ENCODE data around the gene CDC14A.
A peak's percentile ranks its signal among the peaks of the same experiment; 100 is the strongest.
"Not testable (repeated sequence)": the region's sequence is repeated elsewhere in the genome, so short reads cannot be mapped to it uniquely, and the experiment has no call there.

The CDC14A gene

DNA sequence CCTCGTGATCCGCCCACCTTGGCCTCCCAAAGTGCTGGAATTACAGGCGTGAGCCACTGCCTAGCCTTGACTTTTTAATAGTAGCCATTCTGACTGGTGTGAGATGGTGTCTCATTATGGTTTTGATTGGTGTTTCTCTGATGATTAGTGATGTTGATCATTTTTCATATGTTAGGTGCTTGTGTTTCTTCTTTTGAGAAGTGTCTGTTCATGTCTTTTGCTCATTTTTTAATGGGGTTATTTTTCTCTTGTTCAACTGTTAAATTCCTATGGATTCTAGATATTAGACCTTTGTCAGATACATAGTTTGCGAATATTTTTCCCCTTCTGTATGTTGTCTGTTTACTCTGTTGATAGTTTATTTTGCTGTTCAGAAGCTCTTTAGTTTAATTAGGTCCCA lies 17.0 kb downstream of the CDC14A start:
- not testable (repeated sequence) for H3K27me3 Mint-ChIP-seq, H3K27ac Mint-ChIP-seq, ATAC-seq, H3K4me3 Mint-ChIP-seq, H3K9me3 Mint-ChIP-seq
- Mint-ChIP-seq H3K36me3 (peaks cover 18% of the 10 kb centered on the region), H3K4me1 (peaks cover 42% of the 10 kb centered on the region)

DNA sequence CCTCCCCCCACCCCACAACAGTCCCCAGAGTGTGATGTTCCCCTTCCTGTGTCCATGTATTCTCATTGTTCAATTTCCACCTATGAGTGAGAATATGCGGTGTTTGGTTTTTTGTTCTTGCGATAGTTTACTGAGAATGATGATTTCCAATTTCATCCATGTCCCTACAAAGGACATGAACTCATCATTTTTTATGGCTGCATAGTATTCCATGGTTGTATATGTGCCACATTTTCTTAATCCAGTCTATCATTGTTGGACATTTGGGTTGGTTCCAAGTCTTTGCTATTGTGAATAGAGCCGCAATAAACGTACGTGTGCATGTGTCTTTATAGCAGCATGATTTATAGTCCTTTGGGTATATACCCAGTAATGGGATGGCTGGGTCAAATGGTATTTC lies 21.6 kb downstream of the CDC14A start:
- not testable (repeated sequence) for H3K4me3 Mint-ChIP-seq, ATAC-seq, H3K27ac Mint-ChIP-seq, H3K27me3 Mint-ChIP-seq, H3K9me3 Mint-ChIP-seq
- Mint-ChIP-seq H3K4me1 (peaks cover 40% of the 10 kb centered on the region), H3K36me3 (peaks cover 38% of the 10 kb centered on the region)

DNA sequence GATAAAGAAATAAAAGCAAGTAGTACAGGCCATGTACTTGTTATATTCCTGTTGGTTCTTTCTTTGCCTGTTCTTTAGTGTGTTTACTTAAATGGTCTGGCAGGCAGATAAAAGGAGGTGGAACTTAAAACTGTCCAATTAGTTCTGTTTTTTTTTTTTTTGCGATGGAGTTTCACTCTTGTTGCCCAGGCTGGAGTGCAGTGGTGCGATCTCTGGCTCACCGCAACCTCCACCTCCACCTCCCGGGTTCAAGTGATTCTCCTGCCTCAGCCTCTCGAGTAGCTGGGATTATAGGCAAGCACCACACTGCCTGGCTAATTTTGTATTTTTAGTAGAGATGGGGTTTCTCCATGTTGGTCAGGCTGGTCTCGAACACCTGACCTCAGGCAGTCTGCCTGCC lies 24.6 kb downstream of the CDC14A start:
- Mint-ChIP-seq H3K4me1 (peaks cover 36% of the 10 kb centered on the region), H3K27ac (peak overlapping the region; percentile 15), H3K36me3 (peaks cover 39% of the 10 kb centered on the region)
- ATAC-seq, H3K4me3 Mint-ChIP-seq, H3K27me3 Mint-ChIP-seq, H3K9me3 Mint-ChIP-seq: not testable (repeated sequence)

DNA sequence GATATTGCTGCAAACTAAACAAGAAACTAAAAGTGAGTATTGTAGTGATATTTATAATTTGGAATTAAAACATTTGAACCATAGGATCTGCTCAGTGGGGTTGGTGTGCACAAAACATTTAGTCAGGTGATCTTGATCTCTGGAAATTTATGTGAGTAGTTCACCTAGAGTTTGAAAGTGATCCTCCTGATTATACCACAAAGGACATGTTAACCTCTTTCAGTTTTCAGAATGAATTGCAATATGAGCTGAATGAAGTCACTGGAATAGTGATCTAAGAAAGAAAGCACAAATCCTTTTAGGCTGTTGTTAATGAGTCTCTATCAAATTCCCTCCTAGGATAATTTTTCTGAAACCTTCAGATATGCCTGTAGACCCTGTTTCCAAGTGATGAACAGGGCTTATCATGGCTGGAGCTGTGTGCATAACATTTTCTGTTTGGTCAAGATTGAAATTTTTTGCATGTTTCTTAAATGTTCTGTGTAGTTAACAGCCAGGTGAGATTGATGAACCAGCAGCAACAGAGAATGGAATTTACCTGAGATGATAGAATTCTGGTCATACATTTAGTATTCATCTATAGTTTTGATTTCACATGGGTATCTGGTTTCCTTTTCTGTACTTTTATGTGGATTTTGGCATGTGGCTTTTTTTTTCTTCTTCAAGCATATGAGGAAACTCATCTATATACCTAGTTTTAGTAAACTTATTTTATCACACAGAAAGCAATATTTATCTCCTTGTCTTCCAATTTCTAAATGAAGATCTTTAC lies 25.5 kb downstream of the CDC14A start:
- Mint-ChIP-seq H3K27ac (no peak overlapping the region), H3K36me3 (peaks cover 36% of the 10 kb centered on the region), H3K4me1 (peaks cover 34% of the 10 kb centered on the region)

DNA sequence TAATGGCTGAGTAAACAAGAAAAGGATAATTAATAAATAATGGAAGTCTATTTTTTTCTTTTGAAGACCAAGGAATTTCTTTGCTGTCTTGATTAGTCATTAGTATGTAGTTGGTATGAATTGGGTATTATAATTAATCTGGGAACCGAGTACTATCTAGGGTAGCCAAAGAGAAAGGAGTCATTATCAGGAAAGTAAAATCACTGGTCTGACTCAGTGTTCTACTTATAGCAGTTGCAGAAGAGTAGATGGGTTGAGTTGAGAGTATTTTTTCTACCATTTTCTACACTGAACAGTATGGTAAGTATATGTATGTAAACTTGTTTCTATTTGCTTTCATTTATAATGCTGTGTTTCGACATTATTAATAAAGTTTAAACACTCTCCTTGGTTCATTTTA lies 26.6 kb downstream of the CDC14A start:
- Mint-ChIP-seq H3K27ac (no peak overlapping the region), H3K27me3 (no peaks in the 10 kb centered on the region), H3K9me3 (peaks cover 3% of the 10 kb centered on the region), H3K36me3 (peaks cover 32% of the 10 kb centered on the region), H3K4me3 (no peak overlapping the region), H3K4me1 (peaks cover 31% of the 10 kb centered on the region)
- ATAC-seq, result no peak

More for the DNA sequence above, 25.5 kb downstream of the CDC14A start:
- Mint-ChIP-seq H3K9me3 (peaks cover 3% of the 10 kb centered on the region), H3K27me3 (no peaks in the 10 kb centered on the region), H3K4me3 (no peak overlapping the region)
- ATAC-seq, result peak; percentile 77

DNA sequence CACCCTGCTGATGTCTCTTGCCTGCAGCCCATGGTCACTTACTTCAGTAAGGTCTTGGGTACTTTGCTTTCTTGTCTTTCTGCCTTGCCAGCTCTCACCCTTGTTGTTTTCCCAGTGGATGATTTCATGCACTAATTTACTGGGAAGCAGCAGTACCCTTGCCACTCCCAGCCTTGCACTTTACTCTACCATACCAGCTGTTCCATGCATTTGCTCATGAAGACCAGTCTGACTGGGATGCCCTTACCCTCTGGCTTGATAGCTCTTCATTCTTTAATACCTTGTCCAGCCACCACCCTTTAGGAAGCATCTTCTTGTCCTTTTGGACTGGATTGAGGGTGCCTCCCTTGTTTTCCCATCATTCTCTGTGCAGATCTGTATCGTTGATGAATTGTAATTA lies 28.3 kb downstream of the CDC14A start:
- H3K27ac Mint-ChIP-seq, result no peak overlapping the region
- no peaks in the 10 kb centered on the region for H3K9me3 Mint-ChIP-seq
- no peak overlapping the region for H3K4me3 Mint-ChIP-seq
- ATAC-seq, result no peak
- peaks cover 22% of the 10 kb centered on the region for H3K36me3 Mint-ChIP-seq
- H3K27me3 Mint-ChIP-seq, result no peaks in the 10 kb centered on the region
- H3K4me1 Mint-ChIP-seq, result peaks cover 33% of the 10 kb centered on the region

DNA sequence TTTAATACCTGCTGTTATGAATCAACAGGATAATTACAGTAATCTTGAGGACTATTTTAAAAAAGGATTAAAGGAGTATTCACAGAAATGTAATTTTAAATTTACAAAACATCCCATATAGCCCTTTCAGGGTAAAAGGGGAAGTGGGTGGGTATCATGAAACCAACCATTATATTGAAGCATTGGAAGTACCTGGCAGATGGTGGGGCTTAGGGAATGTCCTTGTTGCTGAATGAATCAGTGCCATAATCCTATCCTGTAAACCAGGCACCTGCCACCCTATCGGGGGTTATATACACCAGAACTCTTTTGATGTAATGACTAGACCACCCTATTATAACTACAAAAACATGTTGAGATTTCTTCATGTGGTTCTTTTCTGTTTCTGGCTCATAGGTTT lies 30.4 kb downstream of the CDC14A start:
- Mint-ChIP-seq H3K4me3 (no peak overlapping the region), H3K9me3 (no peaks in the 10 kb centered on the region), H3K36me3 (peaks cover 17% of the 10 kb centered on the region), H3K27ac (no peak overlapping the region), H3K4me1 (peaks cover 42% of the 10 kb centered on the region), H3K27me3 (no peaks in the 10 kb centered on the region)
- ATAC-seq, result no peak

DNA sequence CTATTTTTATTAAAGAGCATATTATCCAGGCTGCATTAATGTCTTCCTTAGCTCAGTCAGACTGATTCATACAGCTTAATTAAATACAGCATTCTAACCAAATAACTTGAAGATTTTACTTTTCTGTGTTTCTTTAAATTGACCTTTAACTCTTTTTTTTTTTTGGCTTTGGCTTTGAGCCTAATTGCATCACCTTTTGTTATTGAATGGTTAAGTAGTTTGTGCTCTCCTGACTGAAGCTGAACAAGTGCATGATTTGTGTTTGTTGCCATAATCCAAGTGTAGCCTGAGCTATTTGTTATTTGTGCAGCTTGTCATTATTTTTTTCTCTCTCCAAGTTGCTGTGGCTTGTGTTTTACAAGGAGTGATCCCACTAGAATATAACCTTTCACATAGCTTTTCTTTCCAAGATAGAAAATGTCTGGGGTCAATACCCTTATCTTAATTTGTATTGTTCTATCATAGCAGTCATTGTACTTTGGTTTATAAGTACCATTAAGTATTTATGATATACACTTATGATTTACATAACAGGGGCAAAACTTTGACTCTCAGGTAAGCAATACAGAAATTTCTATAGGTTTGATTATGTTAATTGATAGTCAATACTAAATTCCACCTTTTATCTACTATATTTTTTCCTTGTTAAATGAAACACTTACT lies 31.6 kb downstream of the CDC14A start:
- no peak for ATAC-seq
- H3K36me3 Mint-ChIP-seq, result peaks cover 11% of the 10 kb centered on the region
- no peak overlapping the region for H3K4me3 Mint-ChIP-seq
- no peak overlapping the region for H3K27ac Mint-ChIP-seq
- H3K27me3 Mint-ChIP-seq, result no peaks in the 10 kb centered on the region
- no peaks in the 10 kb centered on the region for H3K9me3 Mint-ChIP-seq
- H3K4me1 Mint-ChIP-seq, result peaks cover 41% of the 10 kb centered on the region

DNA sequence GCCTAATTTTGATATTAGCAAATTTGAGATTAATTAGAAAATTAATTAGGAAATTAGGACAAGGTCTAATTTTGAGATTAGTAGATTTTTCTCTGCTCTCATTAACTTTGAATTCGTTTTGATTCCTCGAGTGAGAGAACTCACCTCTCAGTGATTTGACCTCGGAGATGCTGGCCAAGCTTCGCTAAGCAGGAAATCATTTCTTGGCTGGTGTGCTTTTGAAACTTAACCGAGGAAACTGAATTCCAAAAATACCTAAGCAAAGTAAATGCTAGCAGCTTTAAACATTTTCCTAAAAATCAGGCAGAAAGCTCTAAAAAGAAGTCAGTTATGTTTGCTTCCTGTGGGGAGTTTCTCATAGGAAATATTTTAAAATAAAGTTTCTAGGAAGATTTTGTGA lies 34.9 kb downstream of the CDC14A start:
- peaks cover 4% of the 10 kb centered on the region for H3K36me3 Mint-ChIP-seq
- no peak for ATAC-seq
- no peak overlapping the region for H3K4me3 Mint-ChIP-seq
- no peaks in the 10 kb centered on the region for H3K9me3 Mint-ChIP-seq
- peaks cover 33% of the 10 kb centered on the region for H3K4me1 Mint-ChIP-seq
- peak overlapping the region; percentile 37 for H3K27ac Mint-ChIP-seq
- no peaks in the 10 kb centered on the region for H3K27me3 Mint-ChIP-seq

DNA sequence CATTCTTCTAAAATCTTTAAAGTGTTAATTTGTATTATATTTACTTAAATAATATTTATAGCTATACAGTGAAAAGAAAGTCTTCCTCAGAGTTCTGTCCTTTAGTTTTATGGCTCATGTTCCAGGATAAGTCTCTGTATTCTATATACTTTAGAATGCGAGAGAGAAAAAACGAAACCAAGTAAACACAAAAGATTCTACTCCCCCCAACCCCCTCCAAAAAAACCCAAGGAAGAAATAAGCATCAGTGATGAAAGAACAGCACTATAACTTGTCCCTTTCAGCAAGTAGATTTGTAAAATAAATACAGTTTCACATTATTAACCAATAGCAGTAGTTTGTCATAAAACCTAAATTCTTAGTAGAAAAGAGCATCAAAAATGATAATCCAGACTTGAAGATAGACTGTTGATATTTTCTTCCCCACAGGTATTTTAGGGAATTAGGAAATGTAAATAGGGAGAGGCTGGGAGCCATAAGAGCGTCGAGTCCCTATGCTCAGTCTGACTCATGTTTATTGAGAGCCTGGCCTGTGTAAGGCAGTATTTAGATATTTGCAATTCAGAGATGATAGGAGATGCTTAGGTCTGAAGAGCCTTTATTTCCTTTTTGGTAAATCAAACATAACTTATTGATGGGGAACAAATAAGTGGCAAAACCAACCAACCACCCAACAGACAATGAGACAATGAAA lies 35.5 kb downstream of the CDC14A start:
- no peak overlapping the region for H3K4me3 Mint-ChIP-seq
- H3K27ac Mint-ChIP-seq, result peak overlapping the region; percentile 37
- no peak for ATAC-seq
- H3K4me1 Mint-ChIP-seq, result peaks cover 29% of the 10 kb centered on the region
- H3K27me3 Mint-ChIP-seq, result no peaks in the 10 kb centered on the region
- peaks cover 2% of the 10 kb centered on the region for H3K36me3 Mint-ChIP-seq
- H3K9me3 Mint-ChIP-seq, result no peaks in the 10 kb centered on the region

DNA sequence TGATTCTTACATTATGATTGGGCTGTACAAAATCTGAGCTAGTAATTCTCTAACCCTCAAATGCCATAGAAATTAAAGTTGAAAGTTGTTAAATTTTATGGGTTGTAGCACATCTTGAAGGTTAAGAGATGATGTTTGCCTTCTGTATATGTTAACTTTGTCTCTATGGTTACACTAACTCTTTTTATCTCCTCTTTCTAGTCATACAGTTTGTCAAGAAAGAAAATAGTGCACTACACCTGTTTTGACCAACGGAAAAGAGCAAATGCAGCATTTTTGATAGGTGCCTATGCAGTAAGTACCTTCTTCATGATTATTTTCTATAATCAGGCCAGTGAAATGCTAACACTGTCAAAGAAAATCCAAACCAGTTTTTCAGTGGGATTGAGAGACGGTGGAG lies 38.2 kb downstream of the CDC14A start:
- Mint-ChIP-seq H3K4me1 (peaks cover 41% of the 10 kb centered on the region), H3K9me3 (no peaks in the 10 kb centered on the region), H3K36me3 (peaks cover 17% of the 10 kb centered on the region), H3K27me3 (no peaks in the 10 kb centered on the region), H3K27ac (no peak overlapping the region), H3K4me3 (no peak overlapping the region)
- ATAC-seq, result no peak

DNA sequence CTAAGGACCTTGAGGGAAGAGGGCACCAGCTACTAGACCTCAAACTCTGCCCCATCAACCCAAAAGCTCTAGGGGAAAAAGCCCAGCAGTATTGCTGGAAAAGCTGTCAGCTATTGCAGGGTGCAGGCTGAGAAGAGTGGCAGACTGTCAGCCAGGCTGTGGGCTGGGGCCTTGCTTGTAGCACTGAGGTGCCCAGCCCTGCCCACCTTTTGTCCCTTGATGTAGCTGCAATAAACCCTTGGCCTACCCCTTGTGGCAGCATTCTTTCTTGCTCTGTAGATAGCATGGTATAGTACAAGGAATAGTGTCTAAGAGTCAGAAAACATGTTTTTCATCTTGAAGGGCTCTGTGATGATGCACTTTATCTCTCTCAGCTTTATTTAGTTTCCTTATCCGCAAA lies 39.4 kb downstream of the CDC14A start:
- peaks cover 42% of the 10 kb centered on the region for H3K4me1 Mint-ChIP-seq
- no peaks in the 10 kb centered on the region for H3K9me3 Mint-ChIP-seq
- no peak overlapping the region for H3K27ac Mint-ChIP-seq
- peak; percentile 41 for ATAC-seq
- H3K27me3 Mint-ChIP-seq, result no peaks in the 10 kb centered on the region
- H3K36me3 Mint-ChIP-seq, result peaks cover 21% of the 10 kb centered on the region
- no peak overlapping the region for H3K4me3 Mint-ChIP-seq

DNA sequence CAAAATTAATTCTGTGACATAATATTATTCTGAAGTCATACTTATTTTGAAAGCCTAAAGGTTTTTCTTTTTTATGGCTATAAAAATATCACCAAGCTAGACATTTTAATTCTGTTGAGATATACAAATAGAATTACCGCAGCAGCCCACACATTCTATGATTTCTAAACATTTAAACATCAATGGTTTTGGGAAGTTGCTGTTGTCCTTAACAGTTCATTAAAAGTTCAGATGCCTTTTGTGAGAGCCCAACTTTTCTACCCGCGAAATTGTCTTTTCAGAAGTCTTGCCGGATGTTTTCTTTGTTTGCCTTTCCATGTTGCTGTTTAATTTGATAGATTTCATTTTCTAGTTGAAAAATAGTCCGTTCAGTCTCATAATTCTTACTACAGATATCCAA lies 40.5 kb downstream of the CDC14A start:
- no peaks in the 10 kb centered on the region for H3K27me3 Mint-ChIP-seq
- H3K4me3 Mint-ChIP-seq, result no peak overlapping the region
- H3K27ac Mint-ChIP-seq, result peak overlapping the region; percentile 77
- H3K4me1 Mint-ChIP-seq, result peaks cover 38% of the 10 kb centered on the region
- no peaks in the 10 kb centered on the region for H3K9me3 Mint-ChIP-seq
- no peak for ATAC-seq
- H3K36me3 Mint-ChIP-seq, result peaks cover 21% of the 10 kb centered on the region

DNA sequence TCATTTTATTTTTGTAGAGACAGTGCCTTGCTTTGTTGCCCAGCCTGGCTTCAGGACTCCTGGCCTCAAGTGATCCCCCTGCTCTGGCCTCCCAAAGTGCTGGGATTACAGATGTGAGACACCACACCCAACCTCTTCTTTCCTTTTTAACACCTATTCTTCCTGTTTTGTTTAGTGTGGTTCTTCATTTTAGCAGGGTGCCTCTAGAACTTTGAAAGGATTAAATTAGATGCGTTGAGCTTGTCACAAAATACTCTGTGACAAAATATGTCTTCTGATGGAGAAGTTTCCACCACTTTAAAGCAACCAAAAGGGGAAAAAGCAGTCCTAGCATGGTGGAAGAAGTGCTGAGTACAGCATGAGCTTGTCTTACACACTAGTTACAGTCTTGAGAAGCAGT lies 42.0 kb downstream of the CDC14A start:
- no peak for ATAC-seq
- H3K27ac Mint-ChIP-seq, result peak overlapping the region; percentile 77

DNA sequence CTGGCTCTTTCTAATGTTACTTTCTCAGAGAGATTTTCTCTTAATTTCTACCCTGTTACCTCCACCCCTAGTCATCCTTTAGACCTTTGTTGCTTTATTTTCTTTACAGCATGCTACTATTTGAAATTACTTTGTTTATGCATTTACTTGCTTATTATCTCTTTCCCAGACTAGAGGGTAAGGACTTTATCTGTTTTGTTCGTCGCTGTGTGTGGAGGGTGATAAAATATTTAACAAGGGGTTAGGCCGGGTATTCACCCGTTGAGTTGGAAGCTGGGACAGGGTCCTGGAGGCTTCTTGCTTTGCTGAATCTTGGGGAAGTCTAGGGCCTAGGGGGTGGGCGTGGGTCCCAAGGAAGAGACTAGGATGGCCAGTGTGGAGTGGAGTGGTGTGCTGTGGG lies 43.6 kb downstream of the CDC14A start:
- ATAC-seq, result no peak
- Mint-ChIP-seq H3K4me3 (no peak overlapping the region), H3K4me1 (peaks cover 57% of the 10 kb centered on the region), H3K27me3 (no peaks in the 10 kb centered on the region), H3K27ac (peak overlapping the region; percentile 77), H3K9me3 (no peaks in the 10 kb centered on the region), H3K36me3 (peaks cover 28% of the 10 kb centered on the region)

More for the DNA sequence above, 42.0 kb downstream of the CDC14A start:
- Mint-ChIP-seq H3K36me3 (peaks cover 28% of the 10 kb centered on the region), H3K4me3 (no peak overlapping the region), H3K9me3 (no peaks in the 10 kb centered on the region), H3K4me1 (peaks cover 42% of the 10 kb centered on the region), H3K27me3 (no peaks in the 10 kb centered on the region)
